H9 (cell line): ENCODE measurements around the gene BUD13. TPM values are rescaled to one million over a fixed set of nuclear protein-coding genes. Genes with fewer than 3 reads are reported as not detected.

Experiments
- DNase-seq: peaks from one replicate; pipeline ENCODE4 v3.0.0-alpha.2; 2017
- H2AFZ ChIP-seq: one replicate; pipeline ENCODE4 v1.6.1; 2013; ENCODE audit warnings: mild to moderate bottlenecking, low read length, control low read depth, moderate library complexity
- H2AK5ac ChIP-seq: 2 replicates; pipeline ENCODE4 v1.6.1; 2013; ENCODE audit warnings: low read length, control low read depth, mixed read lengths; ENCODE audit not compliant: insufficient read length
- H2BK120ac ChIP-seq: one replicate; pipeline ENCODE4 v1.6.1; 2013; ENCODE audit warnings: low read depth, mild to moderate bottlenecking, low read length, control low read depth, inconsistent platforms; ENCODE audit not compliant: poor library complexity, severe bottlenecking
- H2BK12ac ChIP-seq: 2 replicates; pipeline ENCODE4 v1.6.1; 2013; ENCODE audit warnings: low read length, control low read depth, mixed read lengths, low read depth; ENCODE audit not compliant: insufficient read length
- H2BK15ac ChIP-seq: 2 replicates; pipeline ENCODE4 v1.6.1; 2013; ENCODE audit warnings: low read depth, low read length, control low read depth
- H2BK20ac ChIP-seq: one replicate; pipeline ENCODE4 v1.6.1; 2013; ENCODE audit warnings: low read depth, mild to moderate bottlenecking, low read length, control low read depth, inconsistent platforms; ENCODE audit not compliant: poor library complexity, severe bottlenecking
- H2BK5ac ChIP-seq: 2 replicates; pipeline ENCODE4 v1.6.1; 2013; ENCODE audit warnings: low read length, control low read depth, mixed read lengths; ENCODE audit not compliant: insufficient read length
- H3K14ac ChIP-seq: 2 replicates; pipeline ENCODE4 v1.6.1; 2013; ENCODE audit warnings: low read length, control low read depth; ENCODE audit not compliant: insufficient read depth
- H3K18ac ChIP-seq: 2 replicates; pipeline ENCODE4 v1.6.1; 2013; ENCODE audit warnings: low read depth, mild to moderate bottlenecking, mixed read lengths, low read length, control low read depth; ENCODE audit not compliant: insufficient read length
- H3K23ac ChIP-seq: 2 replicates; pipeline ENCODE4 v1.6.1; 2013; ENCODE audit warnings: low read length, control low read depth, mixed read lengths, low read depth; ENCODE audit not compliant: insufficient read length
- H3K23me2 ChIP-seq: 2 replicates; pipeline ENCODE4 v1.6.1; 2013; ENCODE audit warnings: low read depth, mild to moderate bottlenecking, mixed read lengths, low read length, control low read depth; ENCODE audit not compliant: insufficient read length, poor library complexity, severe bottlenecking
- H3K27ac ChIP-seq: 2 replicates; pipeline ENCODE4 v1.5.1; 2013; ENCODE audit warnings: low read length, control low read depth, mixed read lengths, low read depth; ENCODE audit not compliant: insufficient read length
- H3K27me3 ChIP-seq: 2 replicates; pipeline ENCODE4 v1.6.1; 2013; ENCODE audit warnings: low read length, control low read depth, inconsistent platforms; ENCODE audit not compliant: insufficient read depth
- H3K4ac ChIP-seq: 2 replicates; pipeline ENCODE4 v1.6.1; 2013; ENCODE audit warnings: low read depth, mild to moderate bottlenecking, control low read depth, inconsistent platforms, low read length, moderate library complexity
- H3K4me1 ChIP-seq: 2 replicates; pipeline ENCODE4 v1.6.1; 2013; ENCODE audit warnings: low read length, control low read depth, inconsistent platforms; ENCODE audit not compliant: insufficient read depth
- H3K4me2 ChIP-seq: 2 replicates; pipeline ENCODE4 v1.6.1; 2013; ENCODE audit warnings: low read length, control low read depth, mixed read lengths; ENCODE audit not compliant: insufficient read length, insufficient read depth
- H3K56ac ChIP-seq: 2 replicates; pipeline ENCODE4 v1.6.1; 2013; ENCODE audit warnings: low read depth, mild to moderate bottlenecking, mixed read lengths, low read length, control low read depth; ENCODE audit not compliant: insufficient read length
- H3K79me1 ChIP-seq: 2 replicates; pipeline ENCODE4 v1.6.1; 2013; ENCODE audit warnings: low read depth, mild to moderate bottlenecking, moderate library complexity, low read length, control low read depth, inconsistent platforms; ENCODE audit not compliant: insufficient read depth, poor library complexity, severe bottlenecking
- H3K79me2 ChIP-seq: 2 replicates; pipeline ENCODE4 v1.6.1; 2013; ENCODE audit warnings: low read length, control low read depth, inconsistent platforms; ENCODE audit not compliant: insufficient read depth
- H3K9ac ChIP-seq: 2 replicates; pipeline ENCODE4 v1.6.1; 2013; ENCODE audit warnings: low read length, control low read depth, mixed read lengths; ENCODE audit not compliant: insufficient read length; ENCODE audit errors: extremely low read depth
- H3K9me3 ChIP-seq: one replicate; pipeline ENCODE4 v1.6.1; 2013; ENCODE audit warnings: low read depth, low read length, inconsistent platforms; ENCODE audit not compliant: control insufficient read depth
- H3T11ph ChIP-seq: one replicate; pipeline ENCODE4 v1.6.1; 2013; ENCODE audit warnings: mild to moderate bottlenecking, low read length, control low read depth, inconsistent platforms
- H4K20me1 ChIP-seq: one replicate; pipeline ENCODE4 v1.6.1; 2013; ENCODE audit not compliant: control insufficient read depth, insufficient read length, insufficient read depth
- H4K5ac ChIP-seq: 2 replicates; pipeline ENCODE4 v1.6.1; 2013; ENCODE audit warnings: low read depth, mild to moderate bottlenecking, mixed read lengths, low read length, control low read depth; ENCODE audit not compliant: insufficient read length
- H4K8ac ChIP-seq: replicated peaks from 2 replicates; pipeline ENCODE4 v1.6.1; 2013; ENCODE audit warnings: low read length, control low read depth, mixed read lengths, low read depth; ENCODE audit not compliant: insufficient read length
- H4K91ac ChIP-seq: 2 replicates; pipeline ENCODE4 v1.6.1; 2013; ENCODE audit warnings: low read depth, mild to moderate bottlenecking, moderate library complexity, mixed read lengths, low read length, control low read depth; ENCODE audit not compliant: insufficient read length
- H3K27ac Mint-ChIP-seq, 3 experiments: 2 replicates in 2 of 3; 3 replicates in 1 of 3; pipeline ENCODE4 v1.8.0; 2020 to 2021; ENCODE audit warnings: mixed read lengths in 3 of 3, mild to moderate bottlenecking in 1 of 3, moderate library complexity in 1 of 3
- H3K27me3 Mint-ChIP-seq: 2 replicates; pipeline ENCODE4 v1.8.0; 2021; ENCODE audit warnings: low read depth, mild to moderate bottlenecking, moderate library complexity, mixed read lengths
- H3K36me3 Mint-ChIP-seq, 3 experiments: 2 replicates in 2 of 3; 3 replicates in 1 of 3; pipeline ENCODE4 v1.8.0; 2020 to 2021; ENCODE audit warnings: low read depth in 3 of 3, mixed read lengths in 3 of 3; ENCODE audit not compliant: insufficient read depth in 1 of 3
- H3K4me1 Mint-ChIP-seq, 2 experiments: 2 replicates each; pipeline ENCODE4 v1.8.0; 2020; ENCODE audit warnings: mixed read lengths in 2 of 2
- H3K4me3 Mint-ChIP-seq, 2 experiments: 2 replicates in 1 of 2; 3 replicates in 1 of 2; pipeline ENCODE4 v1.8.0; 2020 to 2021; ENCODE audit warnings: mild to moderate bottlenecking in 2 of 2, mixed read lengths in 2 of 2, moderate library complexity in 1 of 2
- H3K9me3 Mint-ChIP-seq, 2 experiments: 2 replicates in 1 of 2; 3 replicates in 1 of 2; pipeline ENCODE4 v1.8.0; 2020; ENCODE audit warnings: mild to moderate bottlenecking in 2 of 2, mixed read lengths in 2 of 2, moderate library complexity in 1 of 2
- CTCF ChIP-seq: fragments of 200-600 bp; sonication (generic); conservative IDR thresholded peaks from 3 replicates; pipeline ENCODE4 v1.8.0; 2021; ENCODE audit warnings: antibody characterized with exemption, mild to moderate bottlenecking
- WGBS: extraction: QIAGEN DNeasy Blood & Tissue Kit; methylation state at CpG from one replicate; pipeline ENCODE4 v1.1.7; 2013; ENCODE audit warnings: missing lambda C conversion rate, low lambda C conversion rate, mixed read lengths; ENCODE audit not compliant: insufficient read length; ENCODE audit errors: extremely low coverage; 5-methylcytosine and 5-hydroxymethylcytosine counted together
- total RNA-seq: library from RNA; stranded (reverse); gene quantifications from 2 replicates; pipeline ENCODE4 v1.2.1, GENCODE V29; 2021

The BUD13 gene
- total RNA-seq, 1 experiment from 2014 or later = 30.0 TPM

- Histone ChIP-seq H2BK120ac (no peak overlapping the region), H3K27me3 (no peaks in the 10 kb centered on the region), H3K4ac (no peak overlapping the region), H2BK5ac (no peak overlapping the region), H4K20me1 (no peaks in the 10 kb centered on the region), H3K9ac (no peak overlapping the region), H3K79me2 (no peaks in the 10 kb centered on the region), H3K4me2 (no peak overlapping the region), H3K79me1 (no peaks in the 10 kb centered on the region), H3T11ph (no peak overlapping the region), H2BK20ac (no peak overlapping the region), H4K91ac (no peak overlapping the region), H3K4me1 (no peaks in the 10 kb centered on the region; the same call in 1 of the 2 replicates), H4K8ac (no peak overlapping the region), H2BK12ac (no peak overlapping the region), H3K27ac (no peak overlapping the region), H3K9me3 (no peaks in the 10 kb centered on the region), H2BK15ac (no peak overlapping the region), H3K18ac (no peak overlapping the region), H2AFZ (no peak overlapping the region), H3K56ac (no peak overlapping the region), H4K5ac (no peak overlapping the region), H3K23me2 (no peaks in the 10 kb centered on the region), H3K23ac (no peak overlapping the region), H3K14ac (no peak overlapping the region), H2AK5ac (no peak overlapping the region)
- TF ChIP-seq CTCF = no peak
- no peak for DNase-seq
- peaks cover 21% of the 10 kb centered on the region for H3K27me3 Mint-ChIP-seq
- peaks cover 17 to 29% of the 10 kb centered on the region in 2 experiments for H3K4me1 Mint-ChIP-seq
- H3K4me3 Mint-ChIP-seq = no peak overlapping the region
- H3K36me3 Mint-ChIP-seq = no peaks in the 10 kb centered on the region
- no peaks in the 10 kb centered on the region; a peak in 1 of 5 replicates for H3K9me3 Mint-ChIP-seq
- peak overlapping the region in 1 of 3 experiments; percentile 31; a peak in 1 of 7 replicates for H3K27ac Mint-ChIP-seq
- no CpG with 5 or more reads among the region's 2 CpGs for WGBS
Measured at GRCh38 chr11:116701876-116702275, 70.9 kb downstream of the BUD13 start.
